HG03066 (cell line): Measurements from ENCODE around the gene UGGT2.

ENCODE experiments used
- ATAC-seq: cut with Tn5 transposase; IDR thresholded peaks from one replicate; pipeline ENCODE4 v1.9.1; 2021; ENCODE audit warnings: low read depth; ENCODE audit not compliant: unreplicated experiment

UGGT2 gene

DNA sequence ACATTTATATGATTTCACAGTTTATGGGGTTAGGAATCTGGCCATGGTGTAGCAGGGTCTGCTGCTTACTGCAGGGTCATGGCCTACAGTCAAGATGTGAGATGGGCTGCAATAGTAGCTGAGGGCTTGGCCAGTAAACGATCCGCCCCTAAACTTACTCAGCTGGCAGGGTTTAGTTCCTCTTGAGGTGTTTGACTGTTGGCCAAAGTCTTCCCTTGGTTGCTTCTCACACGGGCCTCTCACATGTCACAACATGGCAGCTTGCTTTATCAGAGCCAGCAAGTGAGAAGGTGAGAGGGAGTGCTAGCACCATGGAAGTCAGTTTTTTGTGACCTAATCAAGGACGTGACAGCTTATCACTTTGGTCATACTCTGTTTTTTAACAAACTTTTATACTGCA, 299.1 kb downstream of the UGGT2 start:
- ATAC-seq, result no peak

DNA sequence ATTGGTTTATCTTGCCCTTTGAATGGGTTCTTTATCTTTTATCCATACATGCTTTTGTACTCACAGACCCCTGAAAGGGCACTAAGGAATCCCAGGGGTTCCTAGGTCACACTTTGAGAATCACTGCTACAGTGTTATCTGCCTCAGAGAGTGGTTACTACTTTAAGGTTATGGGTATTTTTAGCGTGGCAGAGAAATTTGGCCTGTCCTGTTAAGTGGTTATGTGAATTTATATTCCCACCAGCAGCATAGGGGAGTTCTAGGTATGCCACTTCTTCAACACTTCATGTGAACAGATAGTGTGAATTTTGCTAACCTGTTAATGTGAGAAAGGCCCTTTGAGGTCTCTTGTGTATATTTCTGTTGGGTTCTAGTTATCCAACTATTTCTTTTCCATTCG, 300.5 kb downstream of the UGGT2 start:
- ATAC-seq, result no peak
